ENCODE measurements around the gene TACC3.

DNA sequence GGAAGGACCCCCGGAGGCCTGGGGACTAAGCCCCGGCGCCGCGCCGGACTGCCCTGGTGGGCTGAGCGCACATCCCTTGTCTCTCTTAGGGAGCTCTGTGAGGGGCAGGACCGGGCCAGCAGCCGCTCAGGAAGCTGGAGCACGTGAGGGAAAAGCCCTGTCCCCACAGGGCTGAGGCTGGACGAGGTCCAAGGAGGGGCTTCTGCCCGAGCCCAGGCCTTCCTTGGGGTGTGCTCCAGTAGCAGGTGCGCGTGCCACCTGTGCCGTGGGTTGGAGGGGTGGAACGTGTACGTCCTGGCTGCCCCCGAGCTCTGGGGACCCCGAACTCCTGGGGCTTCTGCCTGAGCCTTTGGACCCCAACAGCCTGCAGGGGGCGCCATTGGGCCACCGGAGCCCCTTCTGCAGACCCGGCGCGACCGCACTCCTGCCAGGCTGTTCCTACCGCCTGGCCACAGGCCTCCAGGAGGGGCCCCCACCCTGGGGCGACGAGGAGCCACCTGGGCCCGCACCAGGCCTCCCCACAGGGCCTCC lies 27.2 kb downstream of the TACC3 start:
- TF ChIP-seq, protein P1, sequence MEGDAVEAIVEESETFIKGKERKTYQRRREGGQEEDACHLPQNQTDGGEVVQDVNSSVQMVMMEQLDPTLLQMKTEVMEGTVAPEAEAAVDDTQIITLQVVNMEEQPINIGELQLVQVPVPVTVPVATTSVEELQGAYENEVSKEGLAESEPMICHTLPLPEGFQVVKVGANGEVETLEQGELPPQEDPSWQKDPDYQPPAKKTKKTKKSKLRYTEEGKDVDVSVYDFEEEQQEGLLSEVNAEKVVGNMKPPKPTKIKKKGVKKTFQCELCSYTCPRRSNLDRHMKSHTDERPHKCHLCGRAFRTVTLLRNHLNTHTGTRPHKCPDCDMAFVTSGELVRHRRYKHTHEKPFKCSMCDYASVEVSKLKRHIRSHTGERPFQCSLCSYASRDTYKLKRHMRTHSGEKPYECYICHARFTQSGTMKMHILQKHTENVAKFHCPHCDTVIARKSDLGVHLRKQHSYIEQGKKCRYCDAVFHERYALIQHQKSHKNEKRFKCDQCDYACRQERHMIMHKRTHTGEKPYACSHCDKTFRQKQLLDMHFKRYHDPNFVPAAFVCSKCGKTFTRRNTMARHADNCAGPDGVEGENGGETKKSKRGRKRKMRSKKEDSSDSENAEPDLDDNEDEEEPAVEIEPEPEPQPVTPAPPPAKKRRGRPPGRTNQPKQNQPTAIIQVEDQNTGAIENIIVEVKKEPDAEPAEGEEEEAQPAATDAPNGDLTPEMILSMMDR (IDR thresholded peaks at IDR 0.05) = peak; percentile 51 to 73 (median 64)
- no peak for TF ChIP-seq POLR2A (IDR thresholded peaks at IDR 0.05)
